ENCODE results near the gene RET. TPM values are rescaled to one million over a fixed set of nuclear protein-coding genes. Genes with fewer than 3 reads are reported as not detected.
A peak's percentile ranks its signal among the peaks of the same experiment; 100 is the strongest.

Gene RET
- total and polyA plus RNA-seq, 2 of the 13 experiments (the other 11 are each of a cell fraction or from before 2014, with no cell fraction given): 0.02 TPM; not detected in 1

DNA sequence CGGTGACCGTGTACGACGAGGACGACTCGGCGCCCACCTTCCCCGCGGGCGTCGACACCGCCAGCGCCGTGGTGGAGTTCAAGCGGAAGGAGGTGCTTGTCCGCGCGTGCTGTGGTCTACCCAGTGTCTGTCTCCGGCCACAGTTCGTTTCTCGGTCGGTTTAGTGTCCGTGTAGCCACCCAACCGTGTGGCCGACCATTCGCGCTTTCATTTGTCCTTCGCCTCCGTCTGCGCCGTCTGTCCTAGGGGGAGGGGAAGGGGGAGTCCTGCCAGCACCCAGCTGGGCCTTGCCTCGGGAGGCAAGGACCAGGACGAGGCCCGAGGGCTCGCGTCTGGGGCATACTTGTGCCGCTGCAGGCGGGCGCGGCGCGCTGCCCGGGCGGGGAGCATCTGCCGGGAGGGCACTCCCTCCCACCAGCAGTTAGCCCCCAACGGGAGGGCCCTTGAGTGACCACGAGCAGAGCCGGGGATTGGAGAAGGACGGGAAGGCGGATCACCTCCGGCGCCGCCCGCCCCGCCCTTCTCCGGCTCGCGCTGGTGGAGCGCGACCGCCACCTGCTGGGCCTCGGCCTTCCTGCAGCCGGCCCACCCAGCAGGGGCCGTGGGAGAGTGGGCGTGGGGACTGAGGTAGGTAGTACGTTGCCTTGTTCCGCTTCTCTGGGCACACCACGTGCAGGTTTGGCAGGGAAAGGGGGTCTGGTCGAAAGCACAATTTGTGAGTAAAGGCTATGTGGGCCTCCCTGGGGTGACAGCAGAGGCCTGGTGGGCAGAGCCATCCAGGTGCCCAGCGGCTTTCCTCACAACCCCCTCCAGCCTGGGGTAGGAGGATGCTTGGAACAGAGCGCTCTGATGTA is 28.5 kb downstream of the RET start (continued):
- TF ChIP-seq, protein P1, sequence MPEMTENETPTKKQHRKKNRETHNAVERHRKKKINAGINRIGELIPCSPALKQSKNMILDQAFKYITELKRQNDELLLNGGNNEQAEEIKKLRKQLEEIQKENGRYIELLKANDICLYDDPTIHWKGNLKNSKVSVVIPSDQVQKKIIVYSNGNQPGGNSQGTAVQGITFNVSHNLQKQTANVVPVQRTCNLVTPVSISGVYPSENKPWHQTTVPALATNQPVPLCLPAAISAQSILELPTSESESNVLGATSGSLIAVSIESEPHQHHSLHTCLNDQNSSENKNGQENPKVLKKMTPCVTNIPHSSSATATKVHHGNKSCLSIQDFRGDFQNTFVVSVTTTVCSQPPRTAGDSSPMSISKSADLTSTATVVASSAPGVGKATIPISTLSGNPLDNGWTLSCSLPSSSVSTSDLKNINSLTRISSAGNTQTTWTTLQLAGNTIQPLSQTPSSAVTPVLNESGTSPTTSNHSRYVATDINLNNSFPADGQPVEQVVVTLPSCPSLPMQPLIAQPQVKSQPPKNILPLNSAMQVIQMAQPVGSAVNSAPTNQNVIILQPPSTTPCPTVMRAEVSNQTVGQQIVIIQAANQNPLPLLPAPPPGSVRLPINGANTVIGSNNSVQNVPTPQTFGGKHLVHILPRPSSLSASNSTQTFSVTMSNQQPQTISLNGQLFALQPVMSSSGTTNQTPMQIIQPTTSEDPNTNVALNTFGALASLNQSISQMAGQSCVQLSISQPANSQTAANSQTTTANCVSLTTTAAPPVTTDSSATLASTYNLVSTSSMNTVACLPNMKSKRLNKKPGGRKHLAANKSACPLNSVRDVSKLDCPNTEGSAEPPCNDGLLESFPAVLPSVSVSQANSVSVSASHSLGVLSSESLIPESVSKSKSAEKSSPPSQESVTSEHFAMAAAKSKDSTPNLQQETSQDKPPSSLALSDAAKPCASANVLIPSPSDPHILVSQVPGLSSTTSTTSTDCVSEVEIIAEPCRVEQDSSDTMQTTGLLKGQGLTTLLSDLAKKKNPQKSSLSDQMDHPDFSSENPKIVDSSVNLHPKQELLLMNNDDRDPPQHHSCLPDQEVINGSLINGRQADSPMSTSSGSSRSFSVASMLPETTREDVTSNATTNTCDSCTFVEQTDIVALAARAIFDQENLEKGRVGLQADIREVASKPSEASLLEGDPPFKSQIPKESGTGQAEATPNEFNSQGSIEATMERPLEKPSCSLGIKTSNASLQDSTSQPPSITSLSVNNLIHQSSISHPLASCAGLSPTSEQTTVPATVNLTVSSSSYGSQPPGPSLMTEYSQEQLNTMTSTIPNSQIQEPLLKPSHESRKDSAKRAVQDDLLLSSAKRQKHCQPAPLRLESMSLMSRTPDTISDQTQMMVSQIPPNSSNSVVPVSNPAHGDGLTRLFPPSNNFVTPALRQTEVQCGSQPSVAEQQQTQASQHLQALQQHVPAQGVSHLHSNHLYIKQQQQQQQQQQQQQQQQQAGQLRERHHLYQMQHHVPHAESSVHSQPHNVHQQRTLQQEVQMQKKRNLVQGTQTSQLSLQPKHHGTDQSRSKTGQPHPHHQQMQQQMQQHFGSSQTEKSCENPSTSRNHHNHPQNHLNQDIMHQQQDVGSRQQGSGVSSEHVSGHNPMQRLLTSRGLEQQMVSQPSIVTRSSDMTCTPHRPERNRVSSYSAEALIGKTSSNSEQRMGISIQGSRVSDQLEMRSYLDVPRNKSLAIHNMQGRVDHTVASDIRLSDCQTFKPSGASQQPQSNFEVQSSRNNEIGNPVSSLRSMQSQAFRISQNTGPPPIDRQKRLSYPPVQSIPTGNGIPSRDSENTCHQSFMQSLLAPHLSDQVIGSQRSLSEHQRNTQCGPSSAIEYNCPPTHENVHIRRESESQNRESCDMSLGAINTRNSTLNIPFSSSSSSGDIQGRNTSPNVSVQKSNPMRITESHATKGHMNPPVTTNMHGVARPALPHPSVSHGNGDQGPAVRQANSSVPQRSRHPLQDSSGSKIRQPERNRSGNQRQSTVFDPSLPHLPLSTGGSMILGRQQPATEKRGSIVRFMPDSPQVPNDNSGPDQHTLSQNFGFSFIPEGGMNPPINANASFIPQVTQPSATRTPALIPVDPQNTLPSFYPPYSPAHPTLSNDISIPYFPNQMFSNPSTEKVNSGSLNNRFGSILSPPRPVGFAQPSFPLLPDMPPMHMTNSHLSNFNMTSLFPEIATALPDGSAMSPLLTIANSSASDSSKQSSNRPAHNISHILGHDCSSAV (CRISPR knock-in tag; IDR thresholded peaks at IDR 0.05; ENCODE audit: borderline replicate concordance): no peak
- TF ChIP-seq ZNF883 (CRISPR knock-in tag; IDR thresholded peaks at IDR 0.05; ENCODE audit: not compliant biosample characterization): no peak
- no peak for TF ChIP-seq ZMAT3 (CRISPR knock-in tag; conservative IDR thresholded peaks at IDR 0.05)
- peak; percentile 72; the same call in 1 of the 2 replicates for TF ChIP-seq EED (CRISPR knock-in tag; IDR thresholded peaks at IDR 0.05)
- 0 out of 2 replicates have a peak, but pooled peaks have one; percentile 31 for TF ChIP-seq DPF2 (CRISPR knock-in tag; IDR thresholded peaks at IDR 0.05; ENCODE audit: borderline replicate concordance, low read depth)
- TF ChIP-seq, protein P2, sequence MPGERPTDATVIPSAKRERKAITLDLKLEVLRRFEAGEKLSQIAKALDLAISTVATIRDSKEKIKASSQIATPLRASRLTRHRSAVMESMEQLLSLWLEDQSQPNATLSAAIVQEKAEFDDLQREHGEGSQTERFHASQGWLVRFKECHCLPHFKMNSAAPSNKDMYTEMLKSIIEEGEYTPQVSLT (CRISPR knock-in tag; IDR thresholded peaks at IDR 0.05; ENCODE audit: borderline replicate concordance, low read depth): no peak
- TF ChIP-seq, protein P3, sequence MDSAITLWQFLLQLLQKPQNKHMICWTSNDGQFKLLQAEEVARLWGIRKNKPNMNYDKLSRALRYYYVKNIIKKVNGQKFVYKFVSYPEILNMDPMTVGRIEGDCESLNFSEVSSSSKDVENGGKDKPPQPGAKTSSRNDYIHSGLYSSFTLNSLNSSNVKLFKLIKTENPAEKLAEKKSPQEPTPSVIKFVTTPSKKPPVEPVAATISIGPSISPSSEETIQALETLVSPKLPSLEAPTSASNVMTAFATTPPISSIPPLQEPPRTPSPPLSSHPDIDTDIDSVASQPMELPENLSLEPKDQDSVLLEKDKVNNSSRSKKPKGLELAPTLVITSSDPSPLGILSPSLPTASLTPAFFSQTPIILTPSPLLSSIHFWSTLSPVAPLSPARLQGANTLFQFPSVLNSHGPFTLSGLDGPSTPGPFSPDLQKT (CRISPR knock-in tag; IDR thresholded peaks at IDR 0.05; ENCODE audit: borderline replicate concordance): no peak
- no peak for TF ChIP-seq ZNF331 (CRISPR knock-in tag; IDR thresholded peaks at IDR 0.05)
- TF ChIP-seq ZBTB38 (CRISPR knock-in tag; IDR thresholded peaks at IDR 0.05): peak; percentile 55
- no peak for TF ChIP-seq SP1 (IDR thresholded peaks at IDR 0.05)
- TF ChIP-seq SP1 (CRISPR knock-in tag; IDR thresholded peaks at IDR 0.05): peak; percentile 46; the same call in 1 of the 2 replicates
- TF ChIP-seq PAWR (CRISPR knock-in tag; IDR thresholded peaks at IDR 0.05; ENCODE audit: borderline replicate concordance): no peak
- TF ChIP-seq, protein P4, sequence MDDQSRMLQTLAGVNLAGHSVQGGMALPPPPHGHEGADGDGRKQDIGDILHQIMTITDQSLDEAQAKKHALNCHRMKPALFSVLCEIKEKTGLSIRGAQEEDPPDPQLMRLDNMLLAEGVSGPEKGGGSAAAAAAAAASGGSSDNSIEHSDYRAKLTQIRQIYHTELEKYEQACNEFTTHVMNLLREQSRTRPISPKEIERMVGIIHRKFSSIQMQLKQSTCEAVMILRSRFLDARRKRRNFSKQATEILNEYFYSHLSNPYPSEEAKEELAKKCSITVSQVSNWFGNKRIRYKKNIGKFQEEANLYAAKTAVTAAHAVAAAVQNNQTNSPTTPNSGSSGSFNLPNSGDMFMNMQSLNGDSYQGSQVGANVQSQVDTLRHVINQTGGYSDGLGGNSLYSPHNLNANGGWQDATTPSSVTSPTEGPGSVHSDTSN (CRISPR knock-in tag; IDR thresholded peaks at IDR 0.05; ENCODE audit: borderline replicate concordance): no peak
- no peak for TF ChIP-seq ZSCAN22 (CRISPR knock-in tag; IDR thresholded peaks at IDR 0.05)
- TF ChIP-seq NFIB (CRISPR knock-in tag; IDR thresholded peaks at IDR 0.05; ENCODE audit: borderline replicate concordance): no peak
- TF ChIP-seq, protein P5, sequence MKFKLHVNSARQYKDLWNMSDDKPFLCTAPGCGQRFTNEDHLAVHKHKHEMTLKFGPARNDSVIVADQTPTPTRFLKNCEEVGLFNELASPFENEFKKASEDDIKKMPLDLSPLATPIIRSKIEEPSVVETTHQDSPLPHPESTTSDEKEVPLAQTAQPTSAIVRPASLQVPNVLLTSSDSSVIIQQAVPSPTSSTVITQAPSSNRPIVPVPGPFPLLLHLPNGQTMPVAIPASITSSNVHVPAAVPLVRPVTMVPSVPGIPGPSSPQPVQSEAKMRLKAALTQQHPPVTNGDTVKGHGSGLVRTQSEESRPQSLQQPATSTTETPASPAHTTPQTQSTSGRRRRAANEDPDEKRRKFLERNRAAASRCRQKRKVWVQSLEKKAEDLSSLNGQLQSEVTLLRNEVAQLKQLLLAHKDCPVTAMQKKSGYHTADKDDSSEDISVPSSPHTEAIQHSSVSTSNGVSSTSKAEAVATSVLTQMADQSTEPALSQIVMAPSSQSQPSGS (CRISPR knock-in tag; IDR thresholded peaks at IDR 0.05): no peak

Measured in HepG2 (cell line).